H9 (cell line): ENCODE measurements around the gene RUNDC1. TPM values are rescaled to one million over a fixed set of nuclear protein-coding genes. Genes with fewer than 3 reads are reported as not detected.
A peak's percentile ranks its signal among the peaks of the same experiment; 100 is the strongest.

ENCODE experiments used
- DNase-seq: peaks from one replicate; pipeline ENCODE4 v3.0.0-alpha.2; 2017
- H2AFZ ChIP-seq: one replicate; pipeline ENCODE4 v1.6.1; 2013; ENCODE audit warnings: mild to moderate bottlenecking, low read length, control low read depth, moderate library complexity
- H2AK5ac ChIP-seq: 2 replicates; pipeline ENCODE4 v1.6.1; 2013; ENCODE audit warnings: low read length, control low read depth, mixed read lengths; ENCODE audit not compliant: insufficient read length
- H2BK120ac ChIP-seq: one replicate; pipeline ENCODE4 v1.6.1; 2013; ENCODE audit warnings: low read depth, mild to moderate bottlenecking, low read length, control low read depth, inconsistent platforms; ENCODE audit not compliant: poor library complexity, severe bottlenecking
- H2BK12ac ChIP-seq: 2 replicates; pipeline ENCODE4 v1.6.1; 2013; ENCODE audit warnings: low read length, control low read depth, mixed read lengths, low read depth; ENCODE audit not compliant: insufficient read length
- H2BK15ac ChIP-seq: 2 replicates; pipeline ENCODE4 v1.6.1; 2013; ENCODE audit warnings: low read depth, low read length, control low read depth
- H2BK20ac ChIP-seq: one replicate; pipeline ENCODE4 v1.6.1; 2013; ENCODE audit warnings: low read depth, mild to moderate bottlenecking, low read length, control low read depth, inconsistent platforms; ENCODE audit not compliant: poor library complexity, severe bottlenecking
- H2BK5ac ChIP-seq: 2 replicates; pipeline ENCODE4 v1.6.1; 2013; ENCODE audit warnings: low read length, control low read depth, mixed read lengths; ENCODE audit not compliant: insufficient read length
- H3K14ac ChIP-seq: 2 replicates; pipeline ENCODE4 v1.6.1; 2013; ENCODE audit warnings: low read length, control low read depth; ENCODE audit not compliant: insufficient read depth
- H3K18ac ChIP-seq: 2 replicates; pipeline ENCODE4 v1.6.1; 2013; ENCODE audit warnings: low read depth, mild to moderate bottlenecking, mixed read lengths, low read length, control low read depth; ENCODE audit not compliant: insufficient read length
- H3K23ac ChIP-seq: 2 replicates; pipeline ENCODE4 v1.6.1; 2013; ENCODE audit warnings: low read length, control low read depth, mixed read lengths, low read depth; ENCODE audit not compliant: insufficient read length
- H3K23me2 ChIP-seq: 2 replicates; pipeline ENCODE4 v1.6.1; 2013; ENCODE audit warnings: low read depth, mild to moderate bottlenecking, mixed read lengths, low read length, control low read depth; ENCODE audit not compliant: insufficient read length, poor library complexity, severe bottlenecking
- H3K27ac ChIP-seq: 2 replicates; pipeline ENCODE4 v1.5.1; 2013; ENCODE audit warnings: low read length, control low read depth, mixed read lengths, low read depth; ENCODE audit not compliant: insufficient read length
- H3K27me3 ChIP-seq: 2 replicates; pipeline ENCODE4 v1.6.1; 2013; ENCODE audit warnings: low read length, control low read depth, inconsistent platforms; ENCODE audit not compliant: insufficient read depth
- H3K4ac ChIP-seq: 2 replicates; pipeline ENCODE4 v1.6.1; 2013; ENCODE audit warnings: low read depth, mild to moderate bottlenecking, control low read depth, inconsistent platforms, low read length, moderate library complexity
- H3K4me1 ChIP-seq: 2 replicates; pipeline ENCODE4 v1.6.1; 2013; ENCODE audit warnings: low read length, control low read depth, inconsistent platforms; ENCODE audit not compliant: insufficient read depth
- H3K4me2 ChIP-seq: 2 replicates; pipeline ENCODE4 v1.6.1; 2013; ENCODE audit warnings: low read length, control low read depth, mixed read lengths; ENCODE audit not compliant: insufficient read length, insufficient read depth
- H3K56ac ChIP-seq: 2 replicates; pipeline ENCODE4 v1.6.1; 2013; ENCODE audit warnings: low read depth, mild to moderate bottlenecking, mixed read lengths, low read length, control low read depth; ENCODE audit not compliant: insufficient read length
- H3K79me1 ChIP-seq: 2 replicates; pipeline ENCODE4 v1.6.1; 2013; ENCODE audit warnings: low read depth, mild to moderate bottlenecking, moderate library complexity, low read length, control low read depth, inconsistent platforms; ENCODE audit not compliant: insufficient read depth, poor library complexity, severe bottlenecking
- H3K79me2 ChIP-seq: 2 replicates; pipeline ENCODE4 v1.6.1; 2013; ENCODE audit warnings: low read length, control low read depth, inconsistent platforms; ENCODE audit not compliant: insufficient read depth
- H3K9ac ChIP-seq: 2 replicates; pipeline ENCODE4 v1.6.1; 2013; ENCODE audit warnings: low read length, control low read depth, mixed read lengths; ENCODE audit not compliant: insufficient read length; ENCODE audit errors: extremely low read depth
- H3K9me3 ChIP-seq: one replicate; pipeline ENCODE4 v1.6.1; 2013; ENCODE audit warnings: low read depth, low read length, inconsistent platforms; ENCODE audit not compliant: control insufficient read depth
- H3T11ph ChIP-seq: one replicate; pipeline ENCODE4 v1.6.1; 2013; ENCODE audit warnings: mild to moderate bottlenecking, low read length, control low read depth, inconsistent platforms
- H4K20me1 ChIP-seq: one replicate; pipeline ENCODE4 v1.6.1; 2013; ENCODE audit not compliant: control insufficient read depth, insufficient read length, insufficient read depth
- H4K5ac ChIP-seq: 2 replicates; pipeline ENCODE4 v1.6.1; 2013; ENCODE audit warnings: low read depth, mild to moderate bottlenecking, mixed read lengths, low read length, control low read depth; ENCODE audit not compliant: insufficient read length
- H4K8ac ChIP-seq: replicated peaks from 2 replicates; pipeline ENCODE4 v1.6.1; 2013; ENCODE audit warnings: low read length, control low read depth, mixed read lengths, low read depth; ENCODE audit not compliant: insufficient read length
- H4K91ac ChIP-seq: 2 replicates; pipeline ENCODE4 v1.6.1; 2013; ENCODE audit warnings: low read depth, mild to moderate bottlenecking, moderate library complexity, mixed read lengths, low read length, control low read depth; ENCODE audit not compliant: insufficient read length
- H3K27ac Mint-ChIP-seq, 3 experiments: 2 replicates in 2 of 3; 3 replicates in 1 of 3; pipeline ENCODE4 v1.8.0; 2020 to 2021; ENCODE audit warnings: mixed read lengths in 3 of 3, mild to moderate bottlenecking in 1 of 3, moderate library complexity in 1 of 3
- H3K27me3 Mint-ChIP-seq: 2 replicates; pipeline ENCODE4 v1.8.0; 2021; ENCODE audit warnings: low read depth, mild to moderate bottlenecking, moderate library complexity, mixed read lengths
- H3K36me3 Mint-ChIP-seq, 3 experiments: 2 replicates in 2 of 3; 3 replicates in 1 of 3; pipeline ENCODE4 v1.8.0; 2020 to 2021; ENCODE audit warnings: low read depth in 3 of 3, mixed read lengths in 3 of 3; ENCODE audit not compliant: insufficient read depth in 1 of 3
- H3K4me1 Mint-ChIP-seq, 2 experiments: 2 replicates each; pipeline ENCODE4 v1.8.0; 2020; ENCODE audit warnings: mixed read lengths in 2 of 2
- H3K4me3 Mint-ChIP-seq, 2 experiments: 2 replicates in 1 of 2; 3 replicates in 1 of 2; pipeline ENCODE4 v1.8.0; 2020 to 2021; ENCODE audit warnings: mild to moderate bottlenecking in 2 of 2, mixed read lengths in 2 of 2, moderate library complexity in 1 of 2
- H3K9me3 Mint-ChIP-seq, 2 experiments: 2 replicates in 1 of 2; 3 replicates in 1 of 2; pipeline ENCODE4 v1.8.0; 2020; ENCODE audit warnings: mild to moderate bottlenecking in 2 of 2, mixed read lengths in 2 of 2, moderate library complexity in 1 of 2
- WGBS: extraction: QIAGEN DNeasy Blood & Tissue Kit; methylation state at CpG from one replicate; pipeline ENCODE4 v1.1.7; 2013; ENCODE audit warnings: missing lambda C conversion rate, low lambda C conversion rate, mixed read lengths; ENCODE audit not compliant: insufficient read length; ENCODE audit errors: extremely low coverage; 5-methylcytosine and 5-hydroxymethylcytosine counted together
- long read RNA-seq: library from polyadenylated mRNA; unstranded; transcript quantifications from one replicate; pipeline ENCODE4 v2.0.0, GENCODE V29; 2020
- total RNA-seq: library from RNA; stranded (reverse); gene quantifications from 2 replicates; pipeline ENCODE4 v1.2.1, GENCODE V29; 2021
- TF ChIP-seq, protein P1 (sequence below): fragments of 200-600 bp; sonication (generic); conservative IDR thresholded peaks from 3 replicates; pipeline ENCODE4 v1.8.0; 2021; ENCODE audit warnings: antibody characterized with exemption, mild to moderate bottlenecking

Gene RUNDC1
- total RNA-seq: 18.3 and 18.8 TPM in 2 replicates
- long read RNA-seq, transcript RUNDC1-201 (5 exons, 3,828 nt): major isoform, 12 of 17 reads
- long read RNA-seq, partial matches to known transcripts: 2 of 17 reads
- long read RNA-seq, other reads (novel, unspliced or antisense): 3 of 17 reads

DNA sequence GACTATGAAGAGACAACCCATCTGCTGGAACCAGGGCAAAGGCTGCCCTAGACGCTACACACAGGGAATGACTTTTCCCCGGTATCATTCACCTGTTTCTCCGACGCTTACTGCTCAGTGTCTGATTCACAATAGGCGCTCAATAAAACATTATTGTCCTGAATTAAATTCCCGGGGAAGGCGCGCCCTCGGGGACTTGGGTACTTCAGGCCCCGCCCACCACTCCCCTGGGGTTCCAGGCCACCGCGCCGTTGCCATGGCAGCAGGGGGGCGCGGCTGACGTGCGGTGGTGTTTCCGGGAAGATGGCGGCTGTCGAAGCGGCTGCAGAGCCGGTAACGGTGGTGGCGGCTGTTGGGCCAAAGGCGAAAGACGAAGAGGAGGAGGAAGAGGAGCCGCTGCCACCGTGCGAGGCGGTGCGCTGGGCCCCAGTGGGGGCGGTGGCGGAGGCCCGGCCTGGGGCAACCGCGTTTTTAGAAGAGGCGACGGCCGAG is at the start of gene RUNDC1:
TSS of gene RUNDC1 (plus strand) at position 292 of the 492 bp plus-strand sequence. CDS start at position 304, 12 bp downstream.
- no peak within 1 kb of the TSS for H4K91ac ChIP-seq
- peaks cover 2% of the 10 kb centered on the region for H4K20me1 ChIP-seq
- H3K4ac ChIP-seq: no peak within 1 kb of the TSS
- H3K27ac Mint-ChIP-seq: peak within 1 kb of the TSS; percentile 67 to 99 (median 97)
- TF ChIP-seq, protein P1, sequence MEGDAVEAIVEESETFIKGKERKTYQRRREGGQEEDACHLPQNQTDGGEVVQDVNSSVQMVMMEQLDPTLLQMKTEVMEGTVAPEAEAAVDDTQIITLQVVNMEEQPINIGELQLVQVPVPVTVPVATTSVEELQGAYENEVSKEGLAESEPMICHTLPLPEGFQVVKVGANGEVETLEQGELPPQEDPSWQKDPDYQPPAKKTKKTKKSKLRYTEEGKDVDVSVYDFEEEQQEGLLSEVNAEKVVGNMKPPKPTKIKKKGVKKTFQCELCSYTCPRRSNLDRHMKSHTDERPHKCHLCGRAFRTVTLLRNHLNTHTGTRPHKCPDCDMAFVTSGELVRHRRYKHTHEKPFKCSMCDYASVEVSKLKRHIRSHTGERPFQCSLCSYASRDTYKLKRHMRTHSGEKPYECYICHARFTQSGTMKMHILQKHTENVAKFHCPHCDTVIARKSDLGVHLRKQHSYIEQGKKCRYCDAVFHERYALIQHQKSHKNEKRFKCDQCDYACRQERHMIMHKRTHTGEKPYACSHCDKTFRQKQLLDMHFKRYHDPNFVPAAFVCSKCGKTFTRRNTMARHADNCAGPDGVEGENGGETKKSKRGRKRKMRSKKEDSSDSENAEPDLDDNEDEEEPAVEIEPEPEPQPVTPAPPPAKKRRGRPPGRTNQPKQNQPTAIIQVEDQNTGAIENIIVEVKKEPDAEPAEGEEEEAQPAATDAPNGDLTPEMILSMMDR: no peak
- no peaks in the 10 kb centered on the region; a peak in 2 of 5 replicates for H3K9me3 Mint-ChIP-seq
- no peak within 1 kb of the TSS for H2BK20ac ChIP-seq
- peak within 1 kb of the TSS; percentile 13 for H3K9ac ChIP-seq
- H3K4me1 Mint-ChIP-seq: peaks cover 17 to 23% of the 10 kb centered on the region in 2 experiments
- peak within 1 kb of the TSS; percentile 95 to 100 for H3K4me3 Mint-ChIP-seq
- H2BK15ac ChIP-seq: no peak within 1 kb of the TSS
- H2AK5ac ChIP-seq: no peak within 1 kb of the TSS
- H3K56ac ChIP-seq: no peak within 1 kb of the TSS
- H3K4me2 ChIP-seq: peak within 1 kb of the TSS; percentile 85
- H3K27me3 ChIP-seq: no peaks in the 10 kb centered on the region
- no CpG with 5 or more reads among the region's 39 CpGs for WGBS
- peaks cover 0 to 20% (median 4%) of the 10 kb centered on the region in 3 experiments; a peak in 5 of 7 replicates for H3K36me3 Mint-ChIP-seq
- peaks cover 4% of the 10 kb centered on the region; the same call in 1 of the 2 replicates for H3K79me2 ChIP-seq
- H3K27me3 Mint-ChIP-seq: no peaks in the 10 kb centered on the region
- peaks cover 2% of the 10 kb centered on the region; the same call in 1 of the 2 replicates for H3K4me1 ChIP-seq
- peak within 1 kb of the TSS; percentile 60 for H3K18ac ChIP-seq
- no peak within 1 kb of the TSS for H3T11ph ChIP-seq
- no peak within 1 kb of the TSS for H4K5ac ChIP-seq
- H3K23me2 ChIP-seq: peaks cover 12% of the 10 kb centered on the region
- H3K14ac ChIP-seq: peak within 1 kb of the TSS; percentile 34; the same call in 1 of the 2 replicates
- H2BK120ac ChIP-seq: no peak within 1 kb of the TSS
- no peaks in the 10 kb centered on the region for H3K9me3 ChIP-seq
- H3K23ac ChIP-seq: no peak within 1 kb of the TSS
- H3K79me1 ChIP-seq: no peaks in the 10 kb centered on the region
- no peak within 1 kb of the TSS for H3K27ac ChIP-seq
- DNase-seq: peak; percentile 95
- H4K8ac ChIP-seq: no peak within 1 kb of the TSS
- H2BK5ac ChIP-seq: no peak within 1 kb of the TSS
- H2BK12ac ChIP-seq: no peak within 1 kb of the TSS
- H2AFZ ChIP-seq: peak within 1 kb of the TSS; percentile 6
